Medulla oblongata (tissue), 1 donor: ENCODE results near the gene ANKRD60.

ENCODE experiments used
- DNase-seq: peaks from one replicate; pipeline ENCODE4 v3.0.0-alpha.2; 2015; ENCODE audit errors: extremely low spot score

ANKRD60 gene, protein sequence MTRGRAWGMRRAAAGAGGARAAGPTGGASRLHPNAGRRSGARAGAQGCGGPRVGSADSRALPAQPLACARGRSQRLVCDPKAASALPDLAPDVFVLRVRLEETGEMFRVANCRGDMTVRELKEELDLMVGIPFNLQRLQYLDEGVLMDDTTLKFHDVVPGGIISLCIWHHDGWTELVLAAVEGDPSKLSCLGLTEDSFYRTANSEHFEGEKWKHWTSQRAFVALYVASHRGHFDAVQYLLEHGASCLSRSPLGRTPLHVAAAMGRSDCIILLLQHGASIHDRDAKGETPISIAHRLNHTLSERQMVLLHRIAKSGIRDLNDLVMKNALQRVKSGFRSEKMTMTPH

DNA sequence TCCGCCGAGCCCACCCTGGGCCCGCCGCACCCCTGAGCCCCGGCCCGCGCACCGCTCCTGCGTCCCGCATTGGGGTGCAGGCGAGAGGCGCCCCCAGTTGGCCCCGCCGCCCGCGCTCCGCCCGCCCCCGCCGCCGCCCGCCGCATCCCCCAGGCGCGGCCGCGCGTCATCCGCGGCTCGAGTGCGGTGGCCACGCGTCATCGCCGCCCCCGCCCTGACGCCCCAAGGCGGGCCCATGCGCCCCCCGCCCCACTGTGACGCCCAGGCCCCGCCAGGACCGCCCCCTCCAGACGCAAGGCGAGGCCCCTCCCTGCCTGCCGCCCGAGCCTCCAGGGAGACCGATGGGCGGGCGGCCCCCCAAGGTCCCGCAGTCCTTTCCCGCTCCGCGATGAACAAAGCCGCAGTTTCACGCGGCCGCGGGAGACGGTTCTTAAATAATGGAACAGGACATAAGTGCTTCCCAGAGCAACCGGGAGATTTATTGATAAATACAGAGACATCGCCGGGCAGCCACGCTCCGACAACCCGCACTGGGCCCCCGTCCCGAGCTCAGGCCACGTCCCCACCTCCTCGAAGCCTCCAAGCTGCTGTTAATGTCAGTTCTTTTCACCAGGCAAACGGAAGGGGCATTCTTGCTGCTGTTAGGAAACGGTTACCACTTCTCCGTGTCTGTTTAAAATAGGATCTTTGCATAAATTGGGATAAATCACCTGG, at the start of gene ANKRD60:
TSS of gene ANKRD60 (minus strand) at position 170 of the 714 bp plus-strand sequence. CDS start at position 170, 0 bp downstream.
- no peak for DNase-seq

DNA sequence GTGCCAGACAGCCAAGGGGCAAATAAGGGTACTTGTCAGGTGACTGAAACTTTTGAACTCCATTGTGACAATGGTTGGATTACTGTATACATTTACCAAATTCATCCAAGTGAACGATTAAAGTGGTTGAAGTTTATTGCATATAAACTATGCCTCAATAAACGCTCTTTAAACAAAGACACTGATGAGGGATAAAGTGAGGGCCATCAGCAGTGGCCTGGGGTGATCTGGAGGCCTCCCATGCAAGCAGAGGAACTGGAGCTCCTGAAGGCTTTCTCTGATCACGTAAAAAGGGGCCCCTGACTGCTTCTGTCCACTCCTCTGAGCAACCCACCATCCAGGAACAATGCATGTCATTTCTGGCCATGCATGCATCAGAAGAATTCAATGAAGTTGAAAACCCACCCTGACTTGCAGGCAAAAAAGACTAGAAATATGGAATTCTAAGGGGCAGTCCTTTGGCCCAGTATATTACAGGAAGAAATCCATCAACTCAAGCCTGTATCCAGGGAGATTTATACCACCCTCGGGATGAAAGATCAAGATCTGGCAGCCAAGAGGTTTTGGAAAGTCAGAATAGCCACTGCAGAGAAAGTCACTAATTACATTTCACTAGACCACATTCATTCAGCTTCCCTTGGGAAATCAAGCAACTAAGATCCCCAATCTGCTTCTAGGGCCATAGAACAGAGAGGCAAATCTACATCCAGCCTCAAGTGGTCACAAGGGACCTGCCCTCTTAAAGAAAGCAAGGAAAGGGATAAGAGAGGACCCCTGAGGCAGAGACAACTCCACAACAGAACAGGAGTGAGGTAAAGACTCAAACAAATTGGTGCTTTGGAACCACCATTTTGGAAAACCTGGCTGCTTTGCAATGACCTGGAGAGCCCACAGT, 49.4 kb upstream of the ANKRD60 start:
- DNase-seq: no peak

DNA sequence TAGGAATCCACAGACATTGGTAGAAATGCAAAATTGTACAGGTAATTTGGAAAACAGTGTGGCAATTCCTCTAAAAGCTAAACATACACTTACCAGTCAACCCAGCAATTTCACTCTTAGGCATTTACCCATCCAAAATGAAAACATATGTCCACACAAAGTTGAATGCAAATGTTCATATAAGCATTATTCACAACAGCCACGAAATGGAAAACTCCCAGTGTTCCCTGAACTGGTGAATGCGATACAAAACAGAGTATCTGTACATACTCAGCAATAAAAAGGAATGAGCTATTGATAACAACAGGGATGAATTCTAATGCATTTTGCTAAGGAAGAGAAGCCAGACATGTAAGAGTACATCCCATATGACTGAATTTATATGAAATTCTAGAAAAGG, 48.7 kb upstream of the ANKRD60 start:
- no peak for DNase-seq

DNA sequence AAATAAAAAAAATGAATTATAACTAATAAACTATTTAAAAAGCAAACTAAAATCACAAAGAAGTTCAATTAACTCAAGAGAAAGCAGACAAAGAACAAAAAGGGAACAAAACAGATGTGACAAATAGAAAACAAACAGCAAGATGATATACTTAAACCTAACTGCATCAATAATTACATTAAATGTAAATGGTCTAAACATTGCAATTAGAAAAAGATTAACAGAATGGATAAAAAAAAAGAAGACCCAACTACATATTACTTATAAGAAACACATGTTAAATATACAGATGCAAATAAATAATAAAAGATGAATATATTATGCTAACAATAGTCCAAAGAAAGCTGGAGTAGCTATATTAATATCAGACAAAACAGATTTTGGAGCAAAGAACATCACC, 45.9 kb upstream of the ANKRD60 start:
- no peak for DNase-seq

DNA sequence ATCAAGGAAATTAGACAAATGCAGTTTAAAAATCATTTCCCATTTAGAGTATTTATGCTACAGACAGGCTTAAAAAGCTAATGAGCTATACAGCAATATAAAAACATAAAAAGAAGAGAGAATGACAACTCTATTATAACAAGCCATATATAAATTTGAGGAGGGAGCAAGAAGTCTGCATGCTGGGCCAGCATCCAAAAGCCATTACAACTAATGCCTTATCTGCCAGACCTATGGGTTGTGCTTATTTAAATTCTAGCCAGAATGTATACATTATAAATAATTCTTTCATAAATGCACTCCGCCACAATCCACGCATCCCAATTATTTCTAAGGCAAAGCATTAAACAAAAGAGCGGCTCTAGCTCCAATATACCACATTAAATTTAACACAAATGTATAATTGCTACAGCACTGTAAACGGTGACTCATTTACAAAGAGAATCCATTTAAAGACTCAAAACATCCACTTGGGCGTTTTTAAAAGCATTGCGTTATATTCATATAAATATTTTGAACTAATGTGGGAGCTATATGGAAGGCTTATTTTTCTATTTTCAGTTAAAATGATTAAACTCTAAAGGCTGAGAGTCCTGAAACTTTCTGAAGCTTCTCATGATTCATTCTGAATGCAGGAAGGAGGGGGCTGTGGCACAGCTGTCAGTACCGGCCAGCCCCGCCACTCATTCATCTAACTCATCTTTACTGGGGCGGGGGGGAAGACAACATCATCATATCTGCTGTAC, 43.3 kb upstream of the ANKRD60 start:
- no peak for DNase-seq

DNA sequence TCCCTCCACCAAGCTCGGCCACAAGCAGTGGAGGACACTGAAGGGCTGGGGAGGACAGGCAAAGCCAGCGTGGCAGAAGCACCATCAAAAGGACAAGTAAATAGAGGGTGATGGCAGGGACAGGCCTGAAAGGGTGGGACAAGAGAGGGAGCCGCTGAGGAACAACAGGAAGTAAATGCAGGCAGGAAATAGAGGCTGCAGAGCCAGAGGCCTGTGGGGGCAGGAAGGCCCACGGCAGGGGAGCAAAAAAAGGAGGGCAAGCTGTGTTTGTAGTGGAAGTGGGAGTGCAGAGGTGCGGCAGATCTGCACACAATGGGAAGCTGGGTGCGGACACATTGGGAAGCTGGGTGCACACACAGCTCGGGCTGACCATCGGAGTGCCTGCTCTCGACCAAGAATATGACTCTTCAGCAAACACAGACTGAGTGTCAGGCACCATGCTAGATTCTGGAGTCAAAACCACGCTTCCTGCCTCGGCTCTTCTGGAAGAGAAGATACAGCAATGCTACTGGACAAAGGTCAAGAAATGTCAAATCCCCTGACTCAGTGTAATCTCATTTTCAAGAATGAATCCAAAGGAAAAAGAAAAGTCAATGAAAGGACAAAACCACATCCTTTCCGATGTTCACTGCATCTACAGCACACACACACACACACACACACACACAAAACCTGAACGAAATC, 40.6 kb upstream of the ANKRD60 start:
- DNase-seq: no peak

DNA sequence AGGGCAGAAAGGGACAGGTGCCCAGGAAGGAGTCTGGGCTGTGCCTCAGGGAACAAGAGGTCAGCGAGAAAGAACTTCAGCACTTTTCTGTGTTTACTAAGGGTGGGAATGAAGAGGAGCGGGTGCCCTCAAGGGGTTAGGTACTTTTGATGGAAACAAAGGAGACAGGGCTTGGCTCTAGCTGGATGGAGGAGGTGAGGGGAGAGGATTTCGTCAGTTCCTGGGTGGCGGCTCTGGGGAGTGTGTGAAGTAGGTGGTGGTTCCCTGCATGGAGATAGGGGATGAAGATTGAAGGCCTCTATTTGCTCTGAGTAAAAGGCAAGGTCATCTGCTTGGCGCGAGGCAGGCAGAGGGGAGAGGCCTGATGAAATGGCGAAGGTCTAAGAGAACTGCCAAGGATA, 40.0 kb upstream of the ANKRD60 start:
- no peak for DNase-seq

DNA sequence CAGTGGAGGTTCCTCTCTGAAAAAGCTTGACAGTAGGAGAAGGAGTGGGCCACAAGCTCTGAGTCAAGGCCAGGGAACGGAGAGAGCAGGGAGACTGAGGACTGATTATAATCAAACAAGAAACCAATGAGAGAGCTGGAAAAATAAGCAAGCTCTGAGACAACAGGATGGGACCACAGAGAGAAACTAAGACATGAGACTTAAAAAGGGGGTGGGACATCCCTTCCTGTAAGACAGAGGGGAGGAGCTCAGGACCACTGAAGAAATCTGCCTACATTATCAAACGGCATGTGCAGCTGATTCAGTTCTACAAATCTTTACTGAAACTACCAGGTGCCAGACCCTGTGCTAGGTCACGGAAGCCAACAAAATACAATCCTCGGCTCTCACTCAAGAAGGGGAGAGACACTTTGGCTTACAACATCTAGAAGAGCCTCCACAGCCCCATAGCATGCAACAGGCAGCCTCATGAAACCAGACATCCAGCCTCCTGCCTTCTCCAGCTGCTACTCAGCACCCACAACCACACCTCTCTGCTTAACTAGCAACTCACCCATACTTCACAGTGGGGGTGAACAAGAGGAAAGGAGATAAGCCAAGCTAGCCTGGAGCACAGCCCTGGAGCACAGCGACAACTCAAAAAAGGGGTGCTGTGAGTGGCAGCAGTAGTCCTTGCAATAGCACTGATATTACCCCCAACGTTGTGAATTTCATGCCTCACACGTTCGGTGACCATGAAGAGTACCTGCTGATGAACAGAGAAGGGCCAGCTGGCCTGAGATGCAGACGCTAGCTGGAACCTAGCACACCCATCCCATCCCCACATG, 39.1 kb upstream of the ANKRD60 start:
- no peak for DNase-seq

DNA sequence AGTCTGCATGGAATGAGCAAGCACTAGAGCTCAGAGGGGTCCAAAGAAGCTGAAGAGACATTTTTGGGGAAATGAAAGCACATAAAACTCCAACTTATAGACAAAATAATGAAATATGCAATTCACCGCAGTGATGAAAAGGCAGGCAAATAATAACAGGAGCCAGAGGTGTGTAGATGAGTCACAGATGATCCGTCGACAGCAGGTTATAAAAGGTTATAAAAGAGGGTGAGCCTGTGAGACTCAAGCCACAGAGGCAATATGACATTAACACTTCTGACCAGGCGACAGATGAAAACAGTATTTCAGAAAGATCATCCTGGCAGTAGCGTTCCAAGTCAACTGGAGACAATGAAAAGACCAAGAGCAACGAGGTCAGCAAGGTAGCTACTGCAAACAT, 35.8 kb upstream of the ANKRD60 start:
- no peak for DNase-seq

DNA sequence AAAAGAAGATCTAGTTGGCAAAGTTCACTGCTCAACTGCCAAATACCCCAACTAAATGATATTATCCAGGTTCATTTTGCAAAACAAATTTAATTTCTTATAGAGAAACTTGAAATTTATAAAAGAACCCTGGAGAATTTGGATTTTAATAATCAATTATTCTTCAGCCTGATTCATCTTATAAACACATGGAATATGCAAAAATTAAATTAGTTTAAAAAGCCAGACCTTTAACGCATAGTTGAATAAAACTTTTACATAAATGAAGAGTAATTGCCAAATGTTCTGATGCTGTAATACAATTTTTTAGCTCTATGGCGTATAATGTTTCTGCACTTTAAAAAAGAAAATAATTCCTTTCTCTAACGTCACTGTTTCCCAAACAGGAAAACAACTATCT, 33.2 kb upstream of the ANKRD60 start:
- no peak for DNase-seq

DNA sequence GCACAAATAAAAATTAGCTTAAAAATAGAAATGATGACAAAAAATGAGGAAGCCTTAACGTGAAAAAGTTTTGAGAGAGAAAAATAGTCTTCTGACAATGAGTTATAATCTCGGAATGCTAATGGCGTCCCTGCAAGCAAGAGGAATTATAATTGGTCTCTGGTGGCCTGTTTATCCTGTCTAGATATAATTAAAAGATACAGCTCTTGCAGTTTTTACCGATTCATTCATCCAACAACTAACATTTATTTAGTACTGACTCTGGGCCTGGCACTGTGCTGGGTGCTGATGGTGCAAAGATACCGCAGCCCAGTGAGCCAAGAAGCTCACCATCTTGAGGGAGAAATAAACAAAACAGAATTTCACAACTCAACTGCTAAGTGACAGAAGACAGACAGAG, 31.6 kb upstream of the ANKRD60 start:
- no peak for DNase-seq

DNA sequence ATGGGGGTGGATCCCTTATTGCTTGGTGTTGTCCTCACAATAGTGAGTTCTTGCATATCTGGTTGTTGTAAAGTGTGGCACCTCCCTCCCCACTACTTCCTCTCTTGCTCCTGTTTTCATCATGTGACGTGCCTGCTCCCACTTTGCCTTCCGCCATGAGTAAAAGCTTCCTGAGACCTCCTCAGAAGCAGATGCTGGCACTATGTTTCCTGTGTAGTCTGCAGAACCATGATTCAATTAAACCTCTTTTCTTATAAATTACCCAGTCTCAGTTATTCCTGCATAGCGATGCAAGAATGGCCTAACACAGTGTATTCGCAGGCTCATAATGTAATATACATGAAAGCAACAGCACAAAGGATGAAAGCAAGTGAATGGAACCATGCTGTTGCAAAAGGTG, 28.4 kb upstream of the ANKRD60 start:
- no peak for DNase-seq

DNA sequence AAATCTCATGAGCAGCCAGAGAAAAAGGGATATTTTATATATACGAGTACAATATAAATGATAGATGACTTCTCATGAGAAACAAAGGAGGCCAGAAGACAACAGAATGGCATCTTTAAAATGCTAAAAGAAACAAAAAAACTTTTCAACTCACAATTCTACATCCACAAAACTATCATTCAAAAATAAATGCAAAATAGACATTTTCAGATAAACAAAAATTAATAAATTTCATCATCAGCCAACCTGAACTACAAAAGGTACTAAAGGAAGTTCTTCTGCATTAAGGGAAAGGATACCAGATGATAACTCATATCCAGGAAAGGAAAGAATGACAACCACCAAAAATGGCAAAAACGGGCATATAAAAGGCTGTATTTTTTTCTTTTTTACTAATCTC, 27.9 kb upstream of the ANKRD60 start:
- no peak for DNase-seq

DNA sequence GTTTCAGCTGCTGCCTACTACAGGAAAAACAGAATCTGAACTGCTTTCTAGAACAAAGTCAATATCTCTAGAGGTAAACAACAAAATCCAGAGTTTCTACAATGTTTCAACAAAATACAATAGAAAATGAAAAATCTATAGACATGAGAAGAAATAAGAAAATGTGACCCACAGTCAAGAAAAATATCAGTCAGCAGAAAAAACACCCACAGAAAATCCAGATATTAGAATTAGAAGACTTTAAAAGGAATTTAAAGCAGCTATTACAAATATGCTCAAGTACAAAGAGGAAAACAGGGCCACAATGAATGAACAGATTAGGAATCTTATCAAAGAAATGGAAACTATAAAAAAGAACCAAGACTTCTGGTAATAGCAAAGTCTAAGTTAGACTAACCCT, 26.4 kb upstream of the ANKRD60 start:
- DNase-seq: no peak

DNA sequence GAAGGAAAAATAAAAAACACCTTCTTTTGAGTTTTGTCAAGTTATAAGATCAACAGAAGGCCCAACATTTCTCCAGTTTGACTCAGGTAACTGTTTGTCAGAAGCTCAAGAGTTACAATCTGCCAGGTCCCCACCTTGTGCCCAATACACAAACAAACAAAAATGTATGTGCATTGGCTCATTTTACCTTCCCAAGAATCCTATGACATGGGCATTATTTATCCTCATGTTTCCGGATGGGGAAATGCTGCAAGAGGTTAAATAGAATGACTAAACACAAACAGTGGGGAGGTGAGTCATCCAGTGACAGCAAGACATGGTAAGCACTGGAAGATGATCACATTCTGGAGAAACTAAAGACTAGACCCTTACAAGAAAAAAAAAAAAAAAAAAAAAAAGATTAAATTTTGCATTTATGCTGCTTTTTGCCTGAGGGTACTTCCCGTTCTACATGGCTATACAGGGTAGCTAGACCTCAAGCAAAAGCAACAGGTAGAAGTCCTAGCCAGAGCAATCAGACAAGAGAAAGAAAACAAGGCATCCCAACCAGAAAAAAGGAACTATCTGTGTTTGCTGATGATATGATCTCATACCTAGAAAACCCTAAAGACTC, 23.6 kb upstream of the ANKRD60 start:
- no peak for DNase-seq

DNA sequence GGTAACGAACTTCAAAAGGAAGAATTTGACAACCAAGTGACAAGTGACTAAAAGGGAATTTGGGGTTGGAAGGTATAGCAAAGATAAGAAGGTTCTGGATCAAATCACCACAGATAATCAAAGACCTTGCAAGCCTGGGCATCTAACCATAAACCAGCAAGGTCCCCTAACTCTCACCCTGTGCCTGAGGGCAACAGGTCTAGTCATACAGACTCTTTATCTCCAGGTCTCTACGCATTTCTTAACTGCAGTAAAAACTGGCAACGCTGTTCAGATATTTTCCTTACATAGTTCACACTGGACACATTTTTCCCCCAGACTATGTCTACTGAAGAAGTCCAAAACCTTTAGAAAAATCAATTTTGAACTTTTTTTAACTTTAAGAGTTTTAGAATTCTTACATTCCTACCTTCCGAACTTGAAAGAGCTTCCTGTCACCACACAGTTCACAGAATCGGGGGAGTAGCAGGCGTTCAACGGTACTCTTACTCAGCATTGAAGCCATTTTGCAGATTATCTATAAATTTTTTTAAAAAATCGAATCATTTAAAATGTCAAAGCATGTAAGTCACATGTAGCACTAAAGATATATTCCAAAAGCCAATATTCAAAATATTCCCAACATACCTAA, 23.0 kb upstream of the ANKRD60 start:
- DNase-seq: no peak

DNA sequence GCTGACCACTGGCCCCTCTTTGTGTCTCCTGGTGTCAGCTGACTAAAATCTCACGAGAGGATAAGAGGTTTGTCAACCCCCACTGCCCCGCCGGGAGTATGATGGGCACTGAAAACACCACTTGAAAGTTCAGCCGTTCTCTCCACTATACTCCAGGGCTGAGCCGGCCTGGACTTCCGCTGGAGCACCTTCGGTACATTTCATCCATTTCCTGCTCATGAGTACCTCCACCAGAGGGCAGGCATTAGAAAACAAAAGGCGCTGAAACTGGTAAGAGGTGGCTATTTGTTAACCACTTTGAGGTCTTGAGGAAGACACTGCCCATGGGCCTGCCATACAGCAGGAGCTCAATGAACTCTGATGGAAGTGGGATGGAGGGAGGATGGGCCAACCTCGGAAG, 17.9 kb upstream of the ANKRD60 start:
- DNase-seq: no peak

DNA sequence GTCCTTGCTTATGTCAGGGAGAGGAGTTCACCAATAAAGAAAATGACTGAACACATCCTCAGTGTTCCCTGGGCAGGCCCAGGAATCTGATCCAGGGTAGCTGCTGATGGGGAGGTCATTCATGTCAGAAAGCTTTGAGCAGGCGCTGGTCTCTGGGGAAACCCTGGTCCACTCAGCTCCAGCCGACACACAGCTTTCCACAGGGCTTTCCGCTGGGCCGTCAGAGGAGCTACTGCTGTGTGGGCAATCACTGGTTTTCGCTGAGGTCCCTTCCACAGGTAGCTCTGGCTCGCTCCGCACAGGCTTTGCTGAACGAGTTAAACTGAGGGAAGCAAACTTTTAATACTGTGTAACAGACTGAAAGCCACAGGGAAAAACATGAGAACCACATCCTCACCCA, 17.5 kb upstream of the ANKRD60 start:
- DNase-seq: no peak

DNA sequence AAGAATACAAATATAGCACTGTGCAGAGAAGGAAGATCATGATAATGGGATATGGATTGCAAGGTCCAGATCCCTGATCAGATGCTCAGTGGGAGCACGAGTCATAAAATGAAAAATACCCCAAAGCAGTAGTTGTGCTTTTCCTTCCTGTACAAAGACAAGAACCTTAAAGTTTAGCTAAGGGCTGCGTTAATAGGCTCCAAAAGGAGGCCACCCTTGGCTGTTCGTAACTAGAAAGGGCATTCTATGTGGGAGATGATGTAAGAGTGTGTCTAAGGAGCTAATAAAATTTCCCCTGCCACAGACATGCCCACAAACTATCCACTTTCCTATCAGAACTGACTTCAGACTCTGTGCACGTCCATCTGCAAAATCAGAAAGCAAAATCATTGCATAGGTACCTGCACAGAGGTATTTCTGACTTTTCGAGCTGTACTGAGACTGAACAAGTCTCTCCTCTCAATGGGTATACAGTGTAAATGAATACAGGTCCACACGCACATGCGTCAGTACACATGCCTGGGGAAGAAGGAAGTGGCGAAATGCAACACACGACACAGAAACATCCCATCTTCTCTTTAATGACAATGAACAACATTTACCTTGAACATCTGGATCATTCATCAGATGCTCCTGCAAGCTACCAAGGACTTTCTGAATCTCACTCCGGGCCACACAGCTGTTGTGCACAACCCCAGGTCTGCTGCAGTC, 16.9 kb upstream of the ANKRD60 start:
- no peak for DNase-seq
